Measurements from ENCODE around the gene AK4. TPM values are rescaled to one million over a fixed set of nuclear protein-coding genes. Genes with fewer than 3 reads are reported as not detected.
A peak's percentile ranks its signal among the peaks of the same experiment; 100 is the strongest.
"Not testable (repeated sequence)": the region's sequence is repeated elsewhere in the genome, so short reads cannot be mapped to it uniquely, and the experiment has no call there.

The AK4 gene
- total RNA-seq, 1 experiment from 2014 or later = 180 TPM

DNA sequence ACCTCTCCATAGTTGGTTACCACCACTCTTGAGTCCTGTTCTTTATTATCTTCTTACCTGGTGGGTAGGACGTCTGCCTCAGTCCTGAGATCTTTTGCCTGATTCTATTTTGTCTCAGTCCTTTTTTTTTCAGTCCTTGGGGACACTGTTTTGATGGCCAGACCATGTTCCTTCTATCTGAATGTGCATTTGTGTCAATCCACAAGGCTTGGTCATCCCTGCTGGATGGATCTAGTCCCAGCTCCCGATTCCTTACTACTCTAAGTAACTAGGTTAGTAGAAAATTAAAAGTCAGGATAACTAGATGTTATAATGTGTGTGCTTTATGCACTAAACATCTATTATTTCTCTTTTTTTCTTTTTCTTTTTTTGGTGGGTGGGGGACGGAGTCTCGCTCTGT is 28.1 kb upstream of the AK4 start (continued):
- TF ChIP-seq, protein P1, sequence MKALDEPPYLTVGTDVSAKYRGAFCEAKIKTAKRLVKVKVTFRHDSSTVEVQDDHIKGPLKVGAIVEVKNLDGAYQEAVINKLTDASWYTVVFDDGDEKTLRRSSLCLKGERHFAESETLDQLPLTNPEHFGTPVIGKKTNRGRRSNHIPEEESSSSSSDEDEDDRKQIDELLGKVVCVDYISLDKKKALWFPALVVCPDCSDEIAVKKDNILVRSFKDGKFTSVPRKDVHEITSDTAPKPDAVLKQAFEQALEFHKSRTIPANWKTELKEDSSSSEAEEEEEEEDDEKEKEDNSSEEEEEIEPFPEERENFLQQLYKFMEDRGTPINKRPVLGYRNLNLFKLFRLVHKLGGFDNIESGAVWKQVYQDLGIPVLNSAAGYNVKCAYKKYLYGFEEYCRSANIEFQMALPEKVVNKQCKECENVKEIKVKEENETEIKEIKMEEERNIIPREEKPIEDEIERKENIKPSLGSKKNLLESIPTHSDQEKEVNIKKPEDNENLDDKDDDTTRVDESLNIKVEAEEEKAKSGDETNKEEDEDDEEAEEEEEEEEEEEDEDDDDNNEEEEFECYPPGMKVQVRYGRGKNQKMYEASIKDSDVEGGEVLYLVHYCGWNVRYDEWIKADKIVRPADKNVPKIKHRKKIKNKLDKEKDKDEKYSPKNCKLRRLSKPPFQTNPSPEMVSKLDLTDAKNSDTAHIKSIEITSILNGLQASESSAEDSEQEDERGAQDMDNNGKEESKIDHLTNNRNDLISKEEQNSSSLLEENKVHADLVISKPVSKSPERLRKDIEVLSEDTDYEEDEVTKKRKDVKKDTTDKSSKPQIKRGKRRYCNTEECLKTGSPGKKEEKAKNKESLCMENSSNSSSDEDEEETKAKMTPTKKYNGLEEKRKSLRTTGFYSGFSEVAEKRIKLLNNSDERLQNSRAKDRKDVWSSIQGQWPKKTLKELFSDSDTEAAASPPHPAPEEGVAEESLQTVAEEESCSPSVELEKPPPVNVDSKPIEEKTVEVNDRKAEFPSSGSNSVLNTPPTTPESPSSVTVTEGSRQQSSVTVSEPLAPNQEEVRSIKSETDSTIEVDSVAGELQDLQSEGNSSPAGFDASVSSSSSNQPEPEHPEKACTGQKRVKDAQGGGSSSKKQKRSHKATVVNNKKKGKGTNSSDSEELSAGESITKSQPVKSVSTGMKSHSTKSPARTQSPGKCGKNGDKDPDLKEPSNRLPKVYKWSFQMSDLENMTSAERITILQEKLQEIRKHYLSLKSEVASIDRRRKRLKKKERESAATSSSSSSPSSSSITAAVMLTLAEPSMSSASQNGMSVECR (CRISPR knock-in tag; IDR thresholded peaks at IDR 0.05; ENCODE audit: borderline replicate concordance) = no peak
- TF ChIP-seq, protein P2, sequence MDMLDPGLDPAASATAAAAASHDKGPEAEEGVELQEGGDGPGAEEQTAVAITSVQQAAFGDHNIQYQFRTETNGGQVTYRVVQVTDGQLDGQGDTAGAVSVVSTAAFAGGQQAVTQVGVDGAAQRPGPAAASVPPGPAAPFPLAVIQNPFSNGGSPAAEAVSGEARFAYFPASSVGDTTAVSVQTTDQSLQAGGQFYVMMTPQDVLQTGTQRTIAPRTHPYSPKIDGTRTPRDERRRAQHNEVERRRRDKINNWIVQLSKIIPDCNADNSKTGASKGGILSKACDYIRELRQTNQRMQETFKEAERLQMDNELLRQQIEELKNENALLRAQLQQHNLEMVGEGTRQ (CRISPR knock-in tag; IDR thresholded peaks at IDR 0.05) = no peak

DNA sequence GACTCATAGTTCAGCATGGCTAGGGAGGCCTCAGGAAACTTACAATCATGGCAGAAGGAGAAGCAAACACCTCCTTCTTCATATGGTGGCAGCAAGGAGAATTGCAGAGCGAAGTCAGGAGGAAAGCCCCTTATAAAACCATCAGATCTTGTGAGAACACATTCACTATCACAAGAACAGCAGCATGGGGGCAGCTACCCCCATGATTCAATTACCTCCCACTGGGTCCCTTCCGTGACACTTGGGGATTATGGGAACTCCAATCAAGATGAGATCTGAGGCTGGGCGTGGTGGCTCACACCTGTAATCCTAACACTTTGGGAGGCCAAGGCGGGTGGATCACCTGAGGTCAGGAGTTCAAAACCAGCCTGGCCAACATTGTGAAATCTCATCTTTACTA is 18.9 kb upstream of the AK4 start:
- DNase-seq (ENCODE audit: low spot score); POLR2A ChIA-PET; H3K27me3 Mint-ChIP-seq (ENCODE audit: low read depth); H3K4me3 Mint-ChIP-seq; H3K27ac Mint-ChIP-seq; H3K9me3 Mint-ChIP-seq; H3K4me1 Mint-ChIP-seq; H3K36me3 Mint-ChIP-seq; ATAC-seq: not testable (repeated sequence)
- CTCF ChIA-PET = interaction anchor here (1.6 kb wide), 1 partner anchor 54 kb away, joined by 3 read pairs; no protein-coding TSS in a partner anchor

DNA sequence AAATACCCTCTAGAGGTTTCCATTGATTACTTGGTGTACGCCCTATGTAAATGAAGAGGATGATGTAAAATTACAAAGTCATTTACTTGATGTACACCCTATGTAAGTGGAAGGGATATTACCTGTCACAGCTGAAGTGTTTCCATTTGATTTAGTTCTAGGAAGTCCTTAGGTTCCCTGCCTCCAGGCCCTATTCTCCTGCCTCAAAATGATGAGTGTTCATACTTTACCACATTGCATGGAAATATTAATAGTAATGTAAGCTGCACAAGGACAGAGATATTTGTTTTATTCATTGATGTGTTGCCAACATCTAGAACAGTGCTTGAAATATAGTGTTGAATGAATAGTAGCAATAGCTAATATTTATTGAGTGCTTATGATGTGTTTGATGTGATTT is 9.5 kb upstream of the AK4 start:
- H3K36me3 Mint-ChIP-seq = no peaks in the 10 kb centered on the region

DNA sequence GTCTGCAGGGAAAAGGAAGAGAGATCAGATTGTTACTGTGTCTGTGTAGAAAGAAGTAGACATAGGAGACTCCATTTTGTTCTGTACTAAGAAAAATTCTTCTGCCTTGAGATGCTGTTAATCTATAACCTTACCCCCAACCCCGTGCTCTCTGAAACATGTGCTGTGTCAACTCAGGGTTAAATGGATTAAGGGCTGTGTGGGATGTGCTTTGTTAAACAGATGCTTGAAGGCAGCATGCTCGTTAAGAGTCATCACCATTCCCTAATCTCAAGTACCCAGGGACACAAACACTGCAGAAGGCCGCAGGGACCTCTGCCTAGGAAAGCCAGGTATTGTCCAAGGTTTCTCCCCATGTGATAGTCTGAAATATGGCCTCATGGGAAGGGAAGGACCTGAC is 8.2 kb upstream of the AK4 start:
- H3K36me3 Mint-ChIP-seq; H3K4me3 Mint-ChIP-seq; H3K27me3 Mint-ChIP-seq (ENCODE audit: low read depth); POLR2A ChIA-PET; ATAC-seq; DNase-seq (ENCODE audit: low spot score); CTCF ChIA-PET; H3K9me3 Mint-ChIP-seq: not testable (repeated sequence)
- Mint-ChIP-seq H3K4me1 (peaks cover 40% of the 10 kb centered on the region), H3K27ac (peak overlapping the region; percentile 28; the same call in 1 of the 2 replicates)

More for the DNA sequence above, 9.5 kb upstream of the AK4 start:
- ChIA-PET CTCF (interaction anchor here (0.5 kb wide), 1 partner anchor 75 kb away, joined by 3 read pairs; no protein-coding TSS in a partner anchor), POLR2A (no interaction called here)
- DNase-seq (ENCODE audit: low spot score) (no peak), ATAC-seq (no peak)
- 0 out of 2 replicates have a peak, but pooled peaks cover 4% of the 10 kb centered on the region for H3K9me3 Mint-ChIP-seq
- peaks cover 35% of the 10 kb centered on the region for H3K4me1 Mint-ChIP-seq
- H3K27me3 Mint-ChIP-seq (ENCODE audit: low read depth) = no peaks in the 10 kb centered on the region; the same call in 1 of the 2 replicates
- no peak overlapping the region for H3K4me3 Mint-ChIP-seq
- H3K27ac Mint-ChIP-seq = no peak overlapping the region
- TF ChIP-seq ZNF219 (CRISPR knock-in tag; IDR thresholded peaks at IDR 0.05; ENCODE audit: borderline replicate concordance) (no peak), PRRX2 (CRISPR knock-in tag; IDR thresholded peaks at IDR 0.05) (no peak), ZNF121 (CRISPR knock-in tag; IDR thresholded peaks at IDR 0.05) (no peak), KAT7 (CRISPR knock-in tag; IDR thresholded peaks at IDR 0.05; ENCODE audit: borderline replicate concordance) (no peak), EMX1 (CRISPR knock-in tag; IDR thresholded peaks at IDR 0.05) (no peak), NFYB (CRISPR knock-in tag; conservative IDR thresholded peaks at IDR 0.05; ENCODE audit: low read depth) (no peak), TEAD1 (CRISPR knock-in tag; IDR thresholded peaks at IDR 0.05) (no peak)
- TF ChIP-seq, protein P3, sequence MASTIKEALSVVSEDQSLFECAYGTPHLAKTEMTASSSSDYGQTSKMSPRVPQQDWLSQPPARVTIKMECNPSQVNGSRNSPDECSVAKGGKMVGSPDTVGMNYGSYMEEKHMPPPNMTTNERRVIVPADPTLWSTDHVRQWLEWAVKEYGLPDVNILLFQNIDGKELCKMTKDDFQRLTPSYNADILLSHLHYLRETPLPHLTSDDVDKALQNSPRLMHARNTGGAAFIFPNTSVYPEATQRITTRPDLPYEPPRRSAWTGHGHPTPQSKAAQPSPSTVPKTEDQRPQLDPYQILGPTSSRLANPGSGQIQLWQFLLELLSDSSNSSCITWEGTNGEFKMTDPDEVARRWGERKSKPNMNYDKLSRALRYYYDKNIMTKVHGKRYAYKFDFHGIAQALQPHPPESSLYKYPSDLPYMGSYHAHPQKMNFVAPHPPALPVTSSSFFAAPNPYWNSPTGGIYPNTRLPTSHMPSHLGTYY (CRISPR knock-in tag; IDR thresholded peaks at IDR 0.05) = no peak

DNA sequence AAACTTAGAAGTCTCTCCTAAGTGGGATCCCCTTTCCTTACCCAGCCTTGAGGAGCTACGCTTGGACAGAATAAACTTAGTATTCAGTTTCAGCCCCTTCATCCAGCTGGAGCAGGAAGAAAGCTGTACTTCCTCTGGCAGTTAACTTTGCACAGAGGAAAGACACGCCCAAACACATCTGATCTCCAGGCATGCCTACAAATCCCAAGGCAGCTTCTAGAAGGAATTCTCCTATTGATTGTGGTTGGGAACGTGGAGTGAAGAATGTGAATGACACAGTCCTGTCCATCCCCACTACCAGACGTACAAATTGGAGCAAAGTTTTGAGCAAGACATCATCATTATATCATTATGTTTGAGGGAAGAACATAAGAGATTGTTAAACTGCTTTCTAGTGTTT is 6.6 kb upstream of the AK4 start:
- Mint-ChIP-seq H3K27me3 (ENCODE audit: low read depth) (peaks cover 13% of the 10 kb centered on the region), H3K4me3 (no peak overlapping the region), H3K4me1 (peaks cover 54% of the 10 kb centered on the region), H3K9me3 (0 out of 2 replicates have a peak, but pooled peaks cover 4% of the 10 kb centered on the region), H3K36me3 (no peaks in the 10 kb centered on the region), H3K27ac (no peak overlapping the region)
- CTCF ChIA-PET = no interaction called here
- DNase-seq (ENCODE audit: low spot score) (no peak), ATAC-seq (no peak)
- POLR2A ChIA-PET = no interaction called here
- TF ChIP-seq, protein P4, sequence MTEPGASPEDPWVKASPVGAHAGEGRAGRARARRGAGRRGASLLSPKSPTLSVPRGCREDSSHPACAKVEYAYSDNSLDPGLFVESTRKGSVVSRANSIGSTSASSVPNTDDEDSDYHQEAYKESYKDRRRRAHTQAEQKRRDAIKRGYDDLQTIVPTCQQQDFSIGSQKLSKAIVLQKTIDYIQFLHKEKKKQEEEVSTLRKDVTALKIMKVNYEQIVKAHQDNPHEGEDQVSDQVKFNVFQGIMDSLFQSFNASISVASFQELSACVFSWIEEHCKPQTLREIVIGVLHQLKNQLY (CRISPR knock-in tag; IDR thresholded peaks at IDR 0.05) = no peak
- TF ChIP-seq, protein P5, sequence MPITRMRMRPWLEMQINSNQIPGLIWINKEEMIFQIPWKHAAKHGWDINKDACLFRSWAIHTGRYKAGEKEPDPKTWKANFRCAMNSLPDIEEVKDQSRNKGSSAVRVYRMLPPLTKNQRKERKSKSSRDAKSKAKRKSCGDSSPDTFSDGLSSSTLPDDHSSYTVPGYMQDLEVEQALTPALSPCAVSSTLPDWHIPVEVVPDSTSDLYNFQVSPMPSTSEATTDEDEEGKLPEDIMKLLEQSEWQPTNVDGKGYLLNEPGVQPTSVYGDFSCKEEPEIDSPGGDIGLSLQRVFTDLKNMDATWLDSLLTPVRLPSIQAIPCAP (CRISPR knock-in tag; IDR thresholded peaks at IDR 0.05) = no peak
- TF ChIP-seq SOX15 (CRISPR knock-in tag; IDR thresholded peaks at IDR 0.05) = no peak
- TF ChIP-seq, protein P6, sequence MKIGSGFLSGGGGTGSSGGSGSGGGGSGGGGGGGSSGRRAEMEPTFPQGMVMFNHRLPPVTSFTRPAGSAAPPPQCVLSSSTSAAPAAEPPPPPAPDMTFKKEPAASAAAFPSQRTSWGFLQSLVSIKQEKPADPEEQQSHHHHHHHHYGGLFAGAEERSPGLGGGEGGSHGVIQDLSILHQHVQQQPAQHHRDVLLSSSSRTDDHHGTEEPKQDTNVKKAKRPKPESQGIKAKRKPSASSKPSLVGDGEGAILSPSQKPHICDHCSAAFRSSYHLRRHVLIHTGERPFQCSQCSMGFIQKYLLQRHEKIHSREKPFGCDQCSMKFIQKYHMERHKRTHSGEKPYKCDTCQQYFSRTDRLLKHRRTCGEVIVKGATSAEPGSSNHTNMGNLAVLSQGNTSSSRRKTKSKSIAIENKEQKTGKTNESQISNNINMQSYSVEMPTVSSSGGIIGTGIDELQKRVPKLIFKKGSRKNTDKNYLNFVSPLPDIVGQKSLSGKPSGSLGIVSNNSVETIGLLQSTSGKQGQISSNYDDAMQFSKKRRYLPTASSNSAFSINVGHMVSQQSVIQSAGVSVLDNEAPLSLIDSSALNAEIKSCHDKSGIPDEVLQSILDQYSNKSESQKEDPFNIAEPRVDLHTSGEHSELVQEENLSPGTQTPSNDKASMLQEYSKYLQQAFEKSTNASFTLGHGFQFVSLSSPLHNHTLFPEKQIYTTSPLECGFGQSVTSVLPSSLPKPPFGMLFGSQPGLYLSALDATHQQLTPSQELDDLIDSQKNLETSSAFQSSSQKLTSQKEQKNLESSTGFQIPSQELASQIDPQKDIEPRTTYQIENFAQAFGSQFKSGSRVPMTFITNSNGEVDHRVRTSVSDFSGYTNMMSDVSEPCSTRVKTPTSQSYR (CRISPR knock-in tag; IDR thresholded peaks at IDR 0.05) = no peak
- TF ChIP-seq, protein P7, sequence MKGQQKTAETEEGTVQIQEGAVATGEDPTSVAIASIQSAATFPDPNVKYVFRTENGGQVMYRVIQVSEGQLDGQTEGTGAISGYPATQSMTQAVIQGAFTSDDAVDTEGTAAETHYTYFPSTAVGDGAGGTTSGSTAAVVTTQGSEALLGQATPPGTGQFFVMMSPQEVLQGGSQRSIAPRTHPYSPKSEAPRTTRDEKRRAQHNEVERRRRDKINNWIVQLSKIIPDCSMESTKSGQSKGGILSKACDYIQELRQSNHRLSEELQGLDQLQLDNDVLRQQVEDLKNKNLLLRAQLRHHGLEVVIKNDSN (CRISPR knock-in tag; IDR thresholded peaks at IDR 0.05) = no peak
